NK-92 (cell line): ENCODE measurements around the gene OR52N5.

Experiments
- DNase-seq: peaks from one replicate; lab custom pipeline; 2025; ENCODE audit not compliant: unreplicated experiment; lab: John Stamatoyannopoulos, UW

The OR52N5 gene

GRCh38 chr11:5726351-5726750 is 56.8 kb downstream of the OR52N5 start:
- DNase-seq, result no peak
